IMR-90 (cell line): ENCODE data around the gene DNTT. TPM values are rescaled to one million over a fixed set of nuclear protein-coding genes. Genes with fewer than 3 reads are reported as not detected.

Experiments
- ATAC-seq: fragments of 200-7000 bp; cut with Tn5 transposase; 2 replicates; pipeline ENCODE4 v1.9.1; 2020; ENCODE audit warnings: low read depth, mild to moderate bottlenecking, moderate library complexity
- BruUV-seq: library from RNA; stranded (reverse); fragments of 400-500 nt; replicated peaks from 2 replicates; lab custom pipeline; 2021; lab: Mats Ljungman, UMichigan
- CTCF ChIA-PET: fragments of 300-600 bp; formaldehyde crosslinking; extraction: SDS; loops from one replicate; lab custom pipeline; 2021; ENCODE audit warnings: antibody characterized with exemption; lab: Yijun Ruan, JAX
- POLR2A ChIA-PET: fragments of 300-600 bp; sonication (Branson Sonifier 250); formaldehyde crosslinking; loops from one replicate; lab custom pipeline; 2022; ENCODE audit warnings: antibody characterized with exemption; ENCODE audit not compliant: unreplicated experiment; lab: Charles Lee
- DNase-seq: peaks from one replicate; pipeline ENCODE4 v3.0.0; 2013
- H2AFZ ChIP-seq: replicated peaks from 2 replicates; pipeline ENCODE3; 2013; ENCODE audit warnings: low read length, mild to moderate bottlenecking; ENCODE audit not compliant: poor library complexity
- H2AK5ac ChIP-seq: 2 replicates; pipeline ENCODE4 v1.6.1; 2013; ENCODE audit warnings: low read depth, low read length, inconsistent platforms
- H2AK9ac ChIP-seq: replicated peaks from 2 replicates; pipeline ENCODE3; 2013; ENCODE audit warnings: mild to moderate bottlenecking, low read depth, low read length, moderate library complexity; ENCODE audit not compliant: poor library complexity
- H2BK120ac ChIP-seq: 2 replicates; pipeline ENCODE4 v1.6.1; 2013; ENCODE audit warnings: low read depth, low read length, inconsistent platforms
- H2BK15ac ChIP-seq: 3 replicates; pipeline ENCODE4 v1.6.1; 2013; ENCODE audit warnings: low read depth, low read length, inconsistent platforms
- H2BK20ac ChIP-seq: 2 replicates; pipeline ENCODE4 v1.6.1; 2013; ENCODE audit warnings: low read depth, mild to moderate bottlenecking, inconsistent platforms, low read length, moderate library complexity
- H2BK5ac ChIP-seq: 2 replicates; pipeline ENCODE4 v1.6.1; 2013; ENCODE audit warnings: mild to moderate bottlenecking, low read depth, low read length, inconsistent platforms; ENCODE audit not compliant: poor library complexity, severe bottlenecking
- H3K14ac ChIP-seq: replicated peaks from 2 replicates; pipeline ENCODE4 v1.6.1; 2013; ENCODE audit warnings: low read depth, low read length, inconsistent platforms
- H3K18ac ChIP-seq: 2 replicates; pipeline ENCODE4 v1.6.1; 2013; ENCODE audit warnings: low read depth, low read length, control low read depth
- H3K23ac ChIP-seq: 2 replicates; pipeline ENCODE4 v1.6.1; 2013; ENCODE audit warnings: low read depth, low read length, inconsistent platforms
- H3K27ac ChIP-seq: 2 replicates; pipeline ENCODE4 v1.5.1; 2013; ENCODE audit warnings: mild to moderate bottlenecking, control low read depth, low read length; ENCODE audit not compliant: insufficient read depth
- H3K27me3 ChIP-seq: 2 replicates; pipeline ENCODE4 v1.6.1; 2013; ENCODE audit warnings: low read length; ENCODE audit not compliant: control insufficient read depth, insufficient read depth
- H3K36me3 ChIP-seq: 2 replicates; pipeline ENCODE4 v1.6.1; 2013; ENCODE audit warnings: low read length, mixed read lengths; ENCODE audit not compliant: control insufficient read depth, insufficient read depth
- H3K4ac ChIP-seq: 2 replicates; pipeline ENCODE4 v1.6.1; 2013; ENCODE audit warnings: low read depth, low read length, inconsistent platforms
- H3K4me1 ChIP-seq: 2 replicates; pipeline ENCODE4 v1.6.1; 2013; ENCODE audit warnings: low read length, mixed read lengths; ENCODE audit not compliant: control insufficient read depth, insufficient read depth
- H3K4me2 ChIP-seq: 2 replicates; pipeline ENCODE4 v1.6.1; 2013; ENCODE audit warnings: low read depth, mild to moderate bottlenecking, control low read depth, low read length, moderate library complexity
- H3K4me3 ChIP-seq: 2 replicates; pipeline ENCODE4 v1.5.1; 2013; ENCODE audit warnings: low read depth, mild to moderate bottlenecking, control low read depth, low read length, moderate library complexity; ENCODE audit not compliant: insufficient read depth
- H3K56ac ChIP-seq: 2 replicates; pipeline ENCODE4 v1.6.1; 2013; ENCODE audit warnings: low read length, inconsistent platforms; ENCODE audit not compliant: insufficient read depth; ENCODE audit errors: extremely low read depth
- H3K79me1 ChIP-seq, 2 experiments: 2 replicates each; pipeline ENCODE4 v1.6.1; 2013; ENCODE audit warnings: low read length in 2 of 2, inconsistent platforms in 1 of 2, low read depth in 1 of 2
- H3K9ac ChIP-seq: 2 replicates; pipeline ENCODE4 v1.6.1; 2013; ENCODE audit warnings: low read depth, low read length, control low read depth
- H3K9me1 ChIP-seq: 2 replicates; pipeline ENCODE4 v1.6.1; 2013; ENCODE audit warnings: low read length, inconsistent platforms; ENCODE audit not compliant: insufficient read depth
- H3K9me3 ChIP-seq: 2 replicates; pipeline ENCODE4 v1.6.1; 2013; ENCODE audit warnings: low read length; ENCODE audit not compliant: control insufficient read depth, insufficient read depth
- H4K20me1 ChIP-seq: 2 replicates; pipeline ENCODE4 v1.6.1; 2013; ENCODE audit warnings: low read length, inconsistent platforms; ENCODE audit not compliant: insufficient read depth
- H4K5ac ChIP-seq: 2 replicates; pipeline ENCODE4 v1.6.1; 2013; ENCODE audit warnings: mild to moderate bottlenecking, low read depth, low read length, control low read depth
- H4K8ac ChIP-seq, 2 experiments: 2 replicates each; pipeline ENCODE4 v1.6.1; 2013; ENCODE audit warnings: low read depth in 2 of 2, low read length in 2 of 2, control low read depth in 1 of 2, inconsistent platforms in 1 of 2
- H4K91ac ChIP-seq: 2 replicates; pipeline ENCODE4 v1.6.1; 2013; ENCODE audit warnings: low read depth, low read length, inconsistent platforms; ENCODE audit not compliant: insufficient read depth
- BHLHE40 ChIP-seq: fragments of 150-350 bp; IDR thresholded peaks from 2 replicates; pipeline ENCODE4 v1.6.1; 2016; ENCODE audit warnings: mild to moderate bottlenecking, low read depth, low read length
- CEBPB ChIP-seq: IDR thresholded peaks from 2 replicates; pipeline ENCODE4 v1.6.1; 2012; ENCODE audit warnings: low read depth, low read length, improper control_type of control experiment
- FOS ChIP-seq: fragments of 150-350 bp; IDR thresholded peaks from 2 replicates; pipeline ENCODE4 v1.6.1; 2016; ENCODE audit warnings: low read depth, low read length
- MAZ ChIP-seq: IDR thresholded peaks from 2 replicates; pipeline ENCODE4 v1.6.1; 2012; ENCODE audit warnings: low read depth, mild to moderate bottlenecking, low read length, improper control_type of control experiment, moderate library complexity, borderline replicate concordance
- MXI1 ChIP-seq: IDR thresholded peaks from 2 replicates; pipeline ENCODE4 v1.6.1; 2012; ENCODE audit warnings: low read depth, mild to moderate bottlenecking, low read length, moderate library complexity, borderline replicate concordance
- NFE2L2 ChIP-seq: fragments of 150-350 bp; IDR thresholded peaks from 2 replicates; pipeline ENCODE4 v1.6.1; 2016; ENCODE audit warnings: low read depth, mild to moderate bottlenecking, low read length
- POLR2A ChIP-seq: IDR thresholded peaks from 2 replicates; pipeline ENCODE4 v1.6.1; 2012; ENCODE audit warnings: mild to moderate bottlenecking, low read depth, low read length
- RAD21 ChIP-seq: IDR thresholded peaks from 2 replicates; pipeline ENCODE4 v1.6.1; 2012; ENCODE audit warnings: low read length, improper control_type of control experiment
- RCOR1 ChIP-seq: IDR thresholded peaks from 2 replicates; pipeline ENCODE4 v1.6.1; 2012; ENCODE audit warnings: mild to moderate bottlenecking, low read length, improper control_type of control experiment; ENCODE audit not compliant: insufficient replicate concordance
- SMC3 ChIP-seq: fragments of 150-350 bp; IDR thresholded peaks from 2 replicates; pipeline ENCODE4 v1.6.1; 2016; ENCODE audit warnings: low read depth, mild to moderate bottlenecking, antibody characterized with exemption, low read length, moderate library complexity
- WGBS, 2 experiments: methylation state at CpG; one replicate each; pipeline versions ENCODE4 v1.1.5 to v1.1.7; 2013; ENCODE audit warnings: missing lambda C conversion rate in 2 of 2; ENCODE audit not compliant: insufficient read length in 1 of 2; ENCODE audit errors: extremely low coverage in 2 of 2; 5-methylcytosine and 5-hydroxymethylcytosine counted together
- dilution Hi-C: fragments of 300-500 bp; cut with HindIII; formaldehyde crosslinking; loops from one replicate; pipeline ENCODE4 v1.14.3; 2018; ENCODE audit warnings: low sequenced_read_pairs; ENCODE audit not compliant: unreplicated experiment
- in situ Hi-C: fragments of 300-500 bp; cut with MboI; formaldehyde crosslinking; loops from 3 replicates; pipeline ENCODE4 v1.14.3; 2019; ENCODE audit warnings: low sequenced_read_pairs, inconsistent platforms, mixed read lengths
- intact Hi-C: fragments of 100-400 bp; cut with micrococcal nuclease; formaldehyde crosslinking; loops from 2 replicates; pipeline ENCODE4 v1.10.0; 2022
- polyA plus RNA-seq, 3 experiments: library from polyadenylated mRNA; depleted of rRNA; stranded (reverse); fragments of >200 nt; gene quantifications; 2 replicates each; pipeline ENCODE4 v1.2.3, GENCODE V29; 2012; ENCODE audit warnings: low replicate concordance in 1 of 3
- total RNA-seq: library from RNA; depleted of rRNA; stranded (reverse); fragments of >200 nt; gene quantifications from 2 replicates; pipeline ENCODE4 v1.2.3, GENCODE V29; 2012
- TF ChIP-seq, protein P1 (sequence below): fragments of 150-350 bp; IDR thresholded peaks from 2 replicates; pipeline ENCODE4 v1.6.1; 2016; ENCODE audit warnings: low read depth, mild to moderate bottlenecking, low read length, moderate library complexity, borderline replicate concordance

DNTT gene
- total and polyA plus RNA-seq, 2 of the 4 experiments (the other 2 are of a cell fraction), result not detected

- Histone ChIP-seq H3K14ac (no peak overlapping the region), H2AK9ac (no peak overlapping the region), H3K9me1 (no peaks in the 10 kb centered on the region), H4K5ac (no peak overlapping the region), H3K27me3 (no peaks in the 10 kb centered on the region), H3K4me3 (no peak overlapping the region), H3K9me3 (no peaks in the 10 kb centered on the region), H4K91ac (no peak overlapping the region), H3K23ac (no peak overlapping the region), H2BK5ac (no peak overlapping the region), H3K79me1 (no peaks in the 10 kb centered on the region), H3K18ac (no peak overlapping the region), H3K4me2 (no peak overlapping the region), H3K4me1 (no peaks in the 10 kb centered on the region), H3K9ac (no peak overlapping the region), H3K27ac (no peak overlapping the region), H3K4ac (no peak overlapping the region), H2BK15ac (no peak overlapping the region), H2BK120ac (no peak overlapping the region), H2AFZ (peak overlapping the region; percentile 43), H2AK5ac (no peak overlapping the region), H4K20me1 (no peaks in the 10 kb centered on the region), H3K56ac (no peak overlapping the region), H4K8ac (no peak overlapping the region), H2BK20ac (no peak overlapping the region), H3K36me3 (no peaks in the 10 kb centered on the region)
- ATAC-seq (no peak), DNase-seq (no peak)
- in situ Hi-C loops, result no loop called here
- TF ChIP-seq SMC3 (no peak), MXI1 (no peak), MAZ (no peak), RAD21 (no peak), RCOR1 (no peak), POLR2A (no peak), NFE2L2 (no peak), CEBPB (no peak), FOS (no peak), BHLHE40 (no peak)
- TF ChIP-seq, protein P1, sequence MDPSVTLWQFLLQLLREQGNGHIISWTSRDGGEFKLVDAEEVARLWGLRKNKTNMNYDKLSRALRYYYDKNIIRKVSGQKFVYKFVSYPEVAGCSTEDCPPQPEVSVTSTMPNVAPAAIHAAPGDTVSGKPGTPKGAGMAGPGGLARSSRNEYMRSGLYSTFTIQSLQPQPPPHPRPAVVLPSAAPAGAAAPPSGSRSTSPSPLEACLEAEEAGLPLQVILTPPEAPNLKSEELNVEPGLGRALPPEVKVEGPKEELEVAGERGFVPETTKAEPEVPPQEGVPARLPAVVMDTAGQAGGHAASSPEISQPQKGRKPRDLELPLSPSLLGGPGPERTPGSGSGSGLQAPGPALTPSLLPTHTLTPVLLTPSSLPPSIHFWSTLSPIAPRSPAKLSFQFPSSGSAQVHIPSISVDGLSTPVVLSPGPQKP, result no peak
- no CpG with 5 or more reads among the region's 5 CpGs for WGBS, 2 experiments
- POLR2A ChIA-PET, result no interaction called here
- BruUV-seq, result no TSS peak
- dilution Hi-C loops, result no loop called here
- intact Hi-C loops, result no loop called here
- CTCF ChIA-PET, result no interaction called here
Observed at GRCh38 chr10:96254976-96255375, 49.3 kb upstream of the DNTT start.
